HepG2 (cell line): Measurements from ENCODE around the gene VPS26B. TPM values are rescaled to one million over a fixed set of nuclear protein-coding genes. Genes with fewer than 3 reads are reported as not detected.
A peak's percentile ranks its signal among the peaks of the same experiment; 100 is the strongest.

Experiments used
- ATAC-seq: fragments of 200-7000 bp; cut with Tn5 transposase; 3 replicates; pipeline ENCODE4 v1.9.1; 2020; ENCODE audit warnings: mild to moderate bottlenecking, moderate library complexity
- BruUV-seq: library from RNA; stranded (reverse); fragments of 400-500 nt; replicated peaks from 2 replicates; lab custom pipeline; 2021; lab: Mats Ljungman, UMichigan
- CTCF ChIA-PET: fragments of 300-600 bp; formaldehyde crosslinking; extraction: SDS; loops from one replicate; lab custom pipeline; 2021; ENCODE audit warnings: low total read pairs, inconsistent platforms, low intra/inter-chr PET ratio; lab: Yijun Ruan, JAX
- POLR2A ChIA-PET: fragments of 350-600 bp; sonication (Branson Sonifier 250); formaldehyde crosslinking; loops from one replicate; lab custom pipeline; 2020; ENCODE audit warnings: antibody characterized with exemption, inconsistent platforms; lab: Yijun Ruan, JAX
- DNase-seq: peaks from one replicate; pipeline ENCODE4 v3.0.0-alpha.2; 2015; ENCODE audit warnings: low spot score
- FAIRE-seq: peaks from 3 replicates; lab custom pipeline; 2011; peaks lifted over from hg19 to GRCh38; lab: Jason Lieb, UNC
- H2AFZ ChIP-seq: one replicate; pipeline ENCODE4 v1.6.1; 2011; ENCODE audit warnings: low read length, inconsistent platforms
- H3K27ac ChIP-seq: fragments of 300-600 bp; 3 replicates; pipeline ENCODE4 v1.8.0; 2011; ENCODE audit warnings: mixed run types, mild to moderate bottlenecking, mixed read lengths, low read length, inconsistent platforms; ENCODE audit not compliant: insufficient read depth; ENCODE audit errors: extremely low read length
- H3K27me3 ChIP-seq, 2 experiments: fragments of 200-600 bp in 1 of 2; 2 replicates in 1 of 2; 3 replicates in 1 of 2; pipeline versions ENCODE4 v1.6.0 to v1.8.0; 2011; ENCODE audit warnings: low read length in 2 of 2, mild to moderate bottlenecking in 2 of 2, moderate library complexity in 2 of 2, inconsistent platforms in 1 of 2; ENCODE audit not compliant: insufficient read depth in 2 of 2, control insufficient read depth in 1 of 2
- H3K36me3 ChIP-seq, 2 experiments: fragments of 200-600 bp in 1 of 2; replicated peaks in 1 of 2; 2 replicates in 1 of 2; 3 replicates in 1 of 2; pipeline versions ENCODE4 v1.5.1 to v1.8.0; 2011; ENCODE audit warnings: low read length in 2 of 2, inconsistent platforms in 1 of 2; ENCODE audit not compliant: insufficient read depth in 2 of 2, control insufficient read depth in 1 of 2
- H3K4me1 ChIP-seq: 2 replicates; pipeline ENCODE4 v1.5.1; 2012; ENCODE audit warnings: low read length, inconsistent platforms; ENCODE audit not compliant: insufficient read depth
- H3K4me2 ChIP-seq: 2 replicates; pipeline ENCODE4 v1.6.0; 2011; ENCODE audit warnings: low read depth, low read length, inconsistent platforms
- H3K4me3 ChIP-seq, 3 experiments: fragments of 200-600 bp in 1 of 3; sonication (generic), shearing (Covaris generic) in 1 of 3; replicated peaks in 1 of 3; 2 replicates each; pipeline ENCODE4 v1.5.1; 2011 to 2016; ENCODE audit warnings: low read length in 3 of 3, inconsistent platforms in 2 of 3, low read depth in 2 of 3, mild to moderate bottlenecking in 2 of 3, control low read depth in 1 of 3, mixed read lengths in 1 of 3; ENCODE audit not compliant: insufficient read depth in 1 of 3
- H3K79me2 ChIP-seq: one replicate; pipeline ENCODE4 v1.6.1; 2011; ENCODE audit warnings: low read length, inconsistent platforms; ENCODE audit not compliant: insufficient read depth
- H3K9ac ChIP-seq: 2 replicates; pipeline ENCODE4 v1.6.0; 2011; ENCODE audit warnings: mild to moderate bottlenecking, low read depth, low read length, inconsistent platforms; ENCODE audit not compliant: insufficient read depth
- H3K9me3 ChIP-seq: 2 replicates; pipeline ENCODE4 v1.5.1; 2012; ENCODE audit warnings: mild to moderate bottlenecking, low read length
- H4K20me1 ChIP-seq: 2 replicates; pipeline ENCODE4 v1.6.0; 2011; ENCODE audit warnings: inconsistent platforms, mild to moderate bottlenecking, low read length, moderate library complexity; ENCODE audit not compliant: insufficient read depth
- ARID2 ChIP-seq: sonication (generic); formaldehyde crosslinking; IDR thresholded peaks from 2 replicates; pipeline ENCODE4 v1.8.1; 2022; ENCODE audit warnings: mild to moderate bottlenecking, missing genetic modification reagents, borderline replicate concordance
- ELF4 ChIP-seq: sonication (generic); formaldehyde crosslinking; IDR thresholded peaks from 2 replicates; pipeline ENCODE4 v1.5.0; 2020; ENCODE audit warnings: missing genetic modification reagents, mild to moderate bottlenecking, moderate library complexity, borderline replicate concordance
- EZH2 ChIP-seq: conservative IDR thresholded peaks from 2 replicates; pipeline ENCODE4 v1.6.1; 2012; ENCODE audit warnings: mild to moderate bottlenecking, low read depth, low read length, moderate library complexity
- FOXK2 ChIP-seq: fragments of 450-650 bp; IDR thresholded peaks from 2 replicates; pipeline ENCODE4 v1.6.1; 2016
- HDAC6 ChIP-seq: fragments of 200-600 bp; sonication (generic); IDR thresholded peaks from 2 replicates; pipeline ENCODE4 v1.7.0; 2017; ENCODE audit warnings: mild to moderate bottlenecking, antibody characterized with exemption, low read length, low read depth
- HHEX ChIP-seq: IDR thresholded peaks from 2 replicates; pipeline ENCODE4 v1.6.1; 2016; ENCODE audit warnings: control low read depth
- IKZF4 ChIP-seq: sonication (generic); formaldehyde crosslinking; IDR thresholded peaks from 2 replicates; pipeline ENCODE4 v1.5.1; 2020; ENCODE audit warnings: borderline replicate concordance, mild to moderate bottlenecking, low read depth, missing genetic modification reagents; ENCODE audit errors: not compliant biosample characterization
- IRX3 ChIP-seq: sonication (generic); formaldehyde crosslinking; IDR thresholded peaks from 2 replicates; pipeline ENCODE4 v1.8.1; 2023; ENCODE audit warnings: mild to moderate bottlenecking, low read depth, missing genetic modification reagents, borderline replicate concordance
- RBFOX2 ChIP-seq: fragments of 200-400 bp; formaldehyde crosslinking; IDR thresholded peaks from 2 replicates; pipeline ENCODE4 v1.6.1; 2017; ENCODE audit warnings: low read depth, mild to moderate bottlenecking, low read length
- ZFP90 ChIP-seq: sonication (generic); formaldehyde crosslinking; IDR thresholded peaks from 2 replicates; pipeline ENCODE4 v1.8.0; 2022; ENCODE audit warnings: missing genetic modification reagents, mild to moderate bottlenecking, inconsistent platforms, borderline replicate concordance
- ZFY ChIP-seq: sonication (generic); formaldehyde crosslinking; IDR thresholded peaks from 2 replicates; pipeline ENCODE4 v1.4.0; 2020; ENCODE audit warnings: missing genetic modification reagents
- ZNF335 ChIP-seq: sonication (generic); formaldehyde crosslinking; IDR thresholded peaks from 2 replicates; pipeline ENCODE4 v1.4.0; 2020; ENCODE audit warnings: missing genetic modification reagents
- WGBS: methylation state at CpG from one replicate; pipeline ENCODE4 v1.1.6; 2017; ENCODE audit warnings: low lambda C conversion rate; 5-methylcytosine and 5-hydroxymethylcytosine counted together
- in situ Hi-C: cut with HindIII; loops from 2 replicates; pipeline ENCODE4 v1.10.0; 2017; ENCODE audit warnings: low pct_unique_long_range_greater_than_20kb; ENCODE audit not compliant: extremely low pct_ligation_motif_present
- intact Hi-C: fragments of 100-400 bp; cut with micrococcal nuclease; formaldehyde crosslinking; loops from one replicate; pipeline ENCODE4 v1.10.0; 2022; ENCODE audit not compliant: unreplicated experiment
- polyA plus RNA-seq, 8 experiments: library from polyadenylated mRNA; depleted of rRNA in 3 of 8; stranded (reverse) in 7 of 8; unstranded in 1 of 8; fragments of >200 nt; fragmentation: Illumina TruSeq in 4 of 8; extraction: Trizol in 4 of 8; gene quantifications; 2 replicates each; pipeline versions ENCODE4 v1.2.1 to v1.2.3, GENCODE V29; 2011 to 2016; ENCODE audit warnings: low read depth in 4 of 8, missing spikeins in 1 of 8, mixed read lengths in 1 of 8; ENCODE audit not compliant: insufficient read depth in 1 of 8
- total RNA-seq, 5 experiments: library from RNA; depleted of rRNA; stranded (reverse); fragments of >200 nt; fragmentation: Illumina TruSeq; extraction: Trizol; gene quantifications; 2 replicates each; pipeline ENCODE4 v1.2.3, GENCODE V29; 2016; ENCODE audit warnings: low read depth in 1 of 5
- TF ChIP-seq, protein P1 (sequence below): sonication (generic); formaldehyde crosslinking; IDR thresholded peaks from 2 replicates; pipeline ENCODE4 v1.8.1; 2023; ENCODE audit warnings: mild to moderate bottlenecking, missing genetic modification reagents
- TF ChIP-seq, protein P2 (sequence below): sonication (generic); formaldehyde crosslinking; IDR thresholded peaks from 2 replicates; pipeline ENCODE4 v1.4.0; 2020; ENCODE audit warnings: missing genetic modification reagents
- TF ChIP-seq, protein P3 (sequence below): sonication (generic); formaldehyde crosslinking; IDR thresholded peaks from 2 replicates; pipeline ENCODE4 v1.4.0; 2020; ENCODE audit warnings: missing genetic modification reagents

Gene VPS26B
- total and polyA plus RNA-seq, 2 of the 13 experiments (the other 11 are each of a cell fraction or from before 2014, with no cell fraction given): 20.2 to 23.2 TPM

DNA sequence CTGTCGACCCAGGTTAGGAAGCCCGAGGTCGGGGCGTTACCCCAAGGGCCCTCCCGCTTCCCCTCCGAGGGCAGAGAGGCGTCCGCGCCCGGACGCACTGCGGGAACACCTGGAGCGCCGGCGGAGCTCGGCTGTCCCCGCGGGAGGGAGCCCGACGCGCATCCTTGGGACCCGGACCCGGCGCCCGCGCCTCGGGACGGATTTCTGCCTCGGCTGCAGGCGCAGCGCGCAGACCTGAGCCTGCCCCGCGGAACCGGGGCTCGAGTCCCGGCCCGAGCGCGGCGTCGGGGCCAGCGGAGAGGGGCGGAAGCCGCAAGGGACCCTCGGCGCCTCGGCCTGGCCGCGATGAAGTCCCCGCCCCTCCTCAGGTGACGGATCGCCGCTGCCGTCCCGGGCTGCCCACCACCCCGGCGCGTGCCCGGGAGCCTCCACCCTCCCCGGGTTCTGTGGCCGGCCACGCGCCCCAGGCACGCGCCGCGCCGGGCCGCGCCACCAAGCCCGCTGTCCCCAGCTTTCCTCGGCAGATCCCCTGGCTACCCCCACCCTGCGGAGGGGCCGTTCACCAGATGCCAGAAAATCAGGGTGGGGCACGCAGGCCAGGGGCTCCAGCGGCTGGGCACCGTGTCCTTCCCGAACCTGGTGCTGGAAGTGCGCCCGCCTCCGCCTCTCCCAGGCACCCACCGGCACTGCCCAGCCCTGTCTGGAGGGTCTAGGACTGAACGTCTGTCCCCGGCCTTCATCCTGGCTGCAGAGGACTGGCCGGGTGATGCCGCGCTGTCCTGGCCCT is 52.1 kb downstream of the VPS26B start:
- intact Hi-C loops (no loop called here), in situ Hi-C loops (no loop called here)
- peaks cover 17% of the 10 kb centered on the region for H3K4me1 ChIP-seq
- ChIA-PET POLR2A (no interaction called here), CTCF (no interaction called here)
- H3K9me3 ChIP-seq: no peaks in the 10 kb centered on the region
- no peak for FAIRE-seq
- no peaks in the 10 kb centered on the region for H3K36me3 ChIP-seq
- 7% methylated on average over 3 of the region's 88 CpGs for WGBS
- H3K4me3 ChIP-seq: peak overlapping the region in 1 of 3 experiments; percentile 19; a peak in 1 of 6 replicates
- no peak overlapping the region for H3K27ac ChIP-seq
- BruUV-seq: no TSS peak
- no peaks in the 10 kb centered on the region for H4K20me1 ChIP-seq
- H3K27me3 ChIP-seq: peaks cover 6 to 66% of the 10 kb centered on the region in 2 experiments
- no peak for TF ChIP-seq ZFY (CRISPR knock-in tag)
- TF ChIP-seq ARID2: no peak
- TF ChIP-seq IRX3 (CRISPR knock-in tag): no peak
- TF ChIP-seq ZFP90 (CRISPR knock-in tag): no peak
- no peak for TF ChIP-seq ZNF335 (CRISPR knock-in tag)
- TF ChIP-seq, protein P1, sequence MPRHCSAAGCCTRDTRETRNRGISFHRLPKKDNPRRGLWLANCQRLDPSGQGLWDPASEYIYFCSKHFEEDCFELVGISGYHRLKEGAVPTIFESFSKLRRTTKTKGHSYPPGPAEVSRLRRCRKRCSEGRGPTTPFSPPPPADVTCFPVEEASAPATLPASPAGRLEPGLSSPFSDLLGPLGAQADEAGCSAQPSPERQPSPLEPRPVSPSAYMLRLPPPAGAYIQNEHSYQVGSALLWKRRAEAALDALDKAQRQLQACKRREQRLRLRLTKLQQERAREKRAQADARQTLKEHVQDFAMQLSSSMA: no peak
- TF ChIP-seq FOXK2: no peak
- TF ChIP-seq HDAC6: no peak
- peak; percentile 36; the same call in 1 of the 2 replicates for TF ChIP-seq EZH2
- TF ChIP-seq ELF4 (CRISPR knock-in tag): no peak
- no peak for TF ChIP-seq HHEX (CRISPR knock-in tag)
- TF ChIP-seq RBFOX2: no peak
- TF ChIP-seq, protein P2, sequence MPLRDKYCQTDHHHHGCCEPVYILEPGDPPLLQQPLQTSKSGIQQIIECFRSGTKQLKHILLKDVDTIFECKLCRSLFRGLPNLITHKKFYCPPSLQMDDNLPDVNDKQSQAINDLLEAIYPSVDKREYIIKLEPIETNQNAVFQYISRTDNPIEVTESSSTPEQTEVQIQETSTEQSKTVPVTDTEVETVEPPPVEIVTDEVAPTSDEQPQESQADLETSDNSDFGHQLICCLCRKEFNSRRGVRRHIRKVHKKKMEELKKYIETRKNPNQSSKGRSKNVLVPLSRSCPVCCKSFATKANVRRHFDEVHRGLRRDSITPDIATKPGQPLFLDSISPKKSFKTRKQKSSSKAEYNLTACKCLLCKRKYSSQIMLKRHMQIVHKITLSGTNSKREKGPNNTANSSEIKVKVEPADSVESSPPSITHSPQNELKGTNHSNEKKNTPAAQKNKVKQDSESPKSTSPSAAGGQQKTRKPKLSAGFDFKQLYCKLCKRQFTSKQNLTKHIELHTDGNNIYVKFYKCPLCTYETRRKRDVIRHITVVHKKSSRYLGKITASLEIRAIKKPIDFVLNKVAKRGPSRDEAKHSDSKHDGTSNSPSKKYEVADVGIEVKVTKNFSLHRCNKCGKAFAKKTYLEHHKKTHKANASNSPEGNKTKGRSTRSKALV (CRISPR knock-in tag): peak; percentile 16
- TF ChIP-seq, protein P3, sequence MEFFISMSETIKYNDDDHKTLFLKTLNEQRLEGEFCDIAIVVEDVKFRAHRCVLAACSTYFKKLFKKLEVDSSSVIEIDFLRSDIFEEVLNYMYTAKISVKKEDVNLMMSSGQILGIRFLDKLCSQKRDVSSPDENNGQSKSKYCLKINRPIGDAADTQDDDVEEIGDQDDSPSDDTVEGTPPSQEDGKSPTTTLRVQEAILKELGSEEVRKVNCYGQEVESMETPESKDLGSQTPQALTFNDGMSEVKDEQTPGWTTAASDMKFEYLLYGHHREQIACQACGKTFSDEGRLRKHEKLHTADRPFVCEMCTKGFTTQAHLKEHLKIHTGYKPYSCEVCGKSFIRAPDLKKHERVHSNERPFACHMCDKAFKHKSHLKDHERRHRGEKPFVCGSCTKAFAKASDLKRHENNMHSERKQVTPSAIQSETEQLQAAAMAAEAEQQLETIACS (CRISPR knock-in tag): no peak
- no peak for TF ChIP-seq IKZF4 (CRISPR knock-in tag)
- H2AFZ ChIP-seq: no peak overlapping the region
- no peak for DNase-seq
- H3K4me2 ChIP-seq: peak overlapping the region; percentile 46; the same call in 1 of the 2 replicates
- no peak overlapping the region for H3K9ac ChIP-seq
- ATAC-seq: peak; percentile 25
- H3K79me2 ChIP-seq: no peaks in the 10 kb centered on the region
